Hematopoietic multipotent progenitor cell treated with erythropoietin and hydrocortisone succinate and interleukin-3 and kit ligand, for 6 days (in vitro differentiated cells): Measurements from ENCODE around the gene MOCS2.
A peak's percentile ranks its signal among the peaks of the same experiment; 100 is the strongest.

Experiments used
- DNase-seq: peaks from one replicate; pipeline ENCODE4 v3.0.0-alpha.2; 2015

Gene MOCS2

GRCh38 chr5:53092242-53092641, 17.3 kb downstream of the MOCS2 start:
- DNase-seq = no peak

DNA sequence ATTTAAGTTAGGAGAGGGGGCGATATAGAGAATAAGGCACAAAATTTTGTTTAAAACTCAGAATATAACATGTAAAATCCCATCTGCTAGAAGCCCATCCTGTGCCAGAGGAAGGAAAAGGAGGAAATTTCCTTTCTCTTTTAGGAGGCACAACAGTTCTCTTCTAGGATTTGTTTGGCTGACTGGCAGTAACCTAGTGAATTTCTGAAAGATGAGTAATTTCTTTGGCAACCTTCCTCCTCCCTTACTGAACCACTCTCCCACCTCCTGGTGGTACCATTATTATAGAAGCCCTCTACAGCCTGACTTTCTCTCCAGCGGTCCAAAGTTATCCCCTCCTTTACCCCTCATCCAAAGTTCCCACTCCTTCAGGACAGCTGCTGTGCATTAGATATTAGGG, 18.3 kb downstream of the MOCS2 start:
- no peak for DNase-seq

DNA sequence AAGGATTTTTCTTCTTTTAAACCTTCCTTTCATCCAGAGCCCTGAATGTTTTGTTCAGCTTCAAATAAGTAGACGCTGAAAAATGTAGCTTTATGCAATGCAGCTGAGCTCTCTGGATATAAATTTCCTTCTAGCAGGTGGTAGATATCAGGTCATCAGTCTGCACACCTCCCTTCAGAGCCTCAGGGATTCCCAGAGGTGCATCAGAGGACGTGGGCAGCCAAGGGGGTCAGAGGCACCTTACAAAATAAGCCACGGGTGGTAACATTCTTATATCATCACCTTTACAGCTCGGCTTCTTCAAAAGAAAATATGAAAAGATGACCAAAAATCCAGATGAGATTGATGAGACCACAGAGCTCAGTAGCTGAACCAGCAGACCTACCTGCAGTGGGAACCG, 19.3 kb downstream of the MOCS2 start:
- no peak for DNase-seq

- peak; percentile 64 for DNase-seq
Observed at GRCh38 chr5:53089481-53089991, 20.0 kb downstream of the MOCS2 start.

GRCh38 chr5:53087621-53088121, 21.9 kb downstream of the MOCS2 start:
- no peak for DNase-seq

DNA sequence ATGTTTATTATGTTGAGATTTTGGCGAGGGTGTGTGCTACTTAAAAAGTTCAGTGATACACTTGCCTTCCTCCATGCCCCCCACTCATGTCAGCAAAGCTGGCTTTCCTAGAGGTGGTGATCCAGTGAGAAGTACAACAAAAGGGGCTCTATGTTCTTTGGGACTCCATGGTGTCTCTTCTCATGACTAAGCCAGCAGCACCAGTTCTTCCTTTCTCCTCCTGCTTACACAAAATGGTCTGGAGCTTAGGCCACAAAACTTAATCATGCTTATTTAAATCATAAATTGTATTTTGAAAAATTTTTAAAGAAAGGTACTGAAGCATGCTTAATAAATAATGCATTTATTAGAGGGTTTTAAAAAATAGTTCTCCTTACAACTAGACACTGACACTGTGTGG, 22.4 kb downstream of the MOCS2 start:
- DNase-seq = no peak

GRCh38 chr5:53084546-53085255, 24.9 kb downstream of the MOCS2 start:
- DNase-seq = no peak

DNA sequence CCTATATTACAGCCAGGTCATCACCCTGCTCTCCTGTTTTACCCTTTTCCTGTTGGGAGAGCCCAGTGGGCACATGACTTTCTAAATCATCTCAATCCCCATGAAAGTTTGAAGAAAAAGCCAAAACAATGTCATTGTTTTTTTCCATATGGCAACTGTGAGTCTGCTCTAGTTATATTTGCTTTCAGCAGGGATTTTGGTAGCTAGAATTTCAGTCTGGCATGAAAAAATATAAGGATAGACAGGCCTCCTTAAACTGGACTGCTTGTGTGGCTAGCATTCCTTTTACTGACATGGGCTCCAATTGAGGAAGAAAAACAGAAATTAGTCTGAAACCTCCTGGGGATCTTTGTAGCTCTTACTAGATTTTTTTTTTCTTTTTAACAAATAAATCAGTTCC, 25.6 kb downstream of the MOCS2 start:
- DNase-seq = no peak

- no peak for DNase-seq
Observed at GRCh38 chr5:53080271-53080670, 29.3 kb downstream of the MOCS2 start.

GRCh38 chr5:53076014-53076583, 33.5 kb downstream of the MOCS2 start:
- no peak for DNase-seq

DNA sequence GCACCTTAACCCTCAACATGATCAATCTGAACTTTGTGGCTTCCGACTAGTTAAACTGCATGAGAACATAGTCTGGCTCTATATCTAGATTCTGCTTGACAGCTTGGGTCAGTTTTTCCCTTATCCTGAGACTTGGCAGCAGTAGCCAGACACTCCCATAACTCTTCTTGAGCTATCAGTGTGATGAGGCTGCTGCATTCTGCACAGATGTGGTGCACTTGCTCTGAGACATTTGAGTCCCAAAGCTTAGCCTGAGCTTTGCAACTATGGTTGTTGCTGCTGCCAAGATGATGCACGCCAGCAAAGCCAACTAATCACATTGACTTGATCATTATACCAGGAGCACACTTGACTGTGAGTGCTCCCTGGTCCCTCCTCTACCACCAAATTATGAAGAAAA, 36.2 kb downstream of the MOCS2 start:
- peak; percentile 10 for DNase-seq

DNA sequence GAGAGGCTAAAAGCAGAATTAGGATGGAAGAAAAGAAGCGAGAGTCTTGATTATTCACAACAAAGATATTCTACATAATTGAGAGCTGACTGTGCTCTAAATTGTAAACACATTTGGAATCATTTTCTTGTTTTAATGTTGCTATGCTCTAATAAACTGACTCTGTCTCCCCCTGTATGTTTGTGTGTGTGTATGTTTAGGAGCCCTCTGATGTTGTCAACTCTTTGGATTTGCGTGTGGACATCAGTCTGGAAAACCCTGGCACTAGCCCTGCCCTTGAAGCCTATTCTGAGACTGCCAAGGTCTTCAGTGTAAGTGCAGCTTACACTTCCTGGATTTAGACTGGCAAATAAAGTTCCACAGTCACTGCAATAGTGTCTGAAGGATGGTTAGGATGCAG, 37.8 kb downstream of the MOCS2 start:
- DNase-seq = no peak

GRCh38 chr5:53071298-53071697, 38.3 kb downstream of the MOCS2 start:
- no peak for DNase-seq

- DNase-seq = no peak
Observed at GRCh38 chr5:53069626-53070025, 39.9 kb downstream of the MOCS2 start.

DNA sequence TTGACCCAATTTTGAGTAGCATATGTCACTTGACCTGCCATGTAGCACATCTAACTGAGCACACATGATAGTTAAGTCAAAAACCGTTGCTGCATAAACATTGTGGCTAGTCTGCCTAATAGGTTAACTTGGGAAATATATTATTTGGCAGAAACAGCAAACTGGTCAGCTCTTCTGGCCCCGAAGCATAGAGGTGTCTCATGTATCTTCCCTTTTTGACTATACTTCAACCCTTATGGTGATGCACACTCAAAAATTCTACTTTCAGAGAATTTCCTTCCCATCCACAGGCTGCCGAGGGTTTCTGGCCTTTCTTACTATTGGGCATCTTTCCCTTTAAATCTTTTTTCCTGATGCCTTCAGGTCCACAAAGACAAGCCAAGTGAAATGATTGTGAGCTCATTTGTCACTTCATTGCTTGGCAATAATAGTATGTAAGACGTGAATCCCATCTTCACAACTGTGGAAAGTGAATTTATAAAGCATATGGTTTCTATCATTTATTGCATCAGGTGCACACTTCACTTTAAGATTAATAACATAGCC, 41.2 kb downstream of the MOCS2 start:
- DNase-seq = no peak

GRCh38 chr5:53067641-53068040, 41.9 kb downstream of the MOCS2 start:
- no peak for DNase-seq

- no peak for DNase-seq
Observed at GRCh38 chr5:53066088-53066487, 43.5 kb downstream of the MOCS2 start.

- no peak for DNase-seq
Observed at GRCh38 chr5:53063791-53064190, 45.8 kb downstream of the MOCS2 start.

DNA sequence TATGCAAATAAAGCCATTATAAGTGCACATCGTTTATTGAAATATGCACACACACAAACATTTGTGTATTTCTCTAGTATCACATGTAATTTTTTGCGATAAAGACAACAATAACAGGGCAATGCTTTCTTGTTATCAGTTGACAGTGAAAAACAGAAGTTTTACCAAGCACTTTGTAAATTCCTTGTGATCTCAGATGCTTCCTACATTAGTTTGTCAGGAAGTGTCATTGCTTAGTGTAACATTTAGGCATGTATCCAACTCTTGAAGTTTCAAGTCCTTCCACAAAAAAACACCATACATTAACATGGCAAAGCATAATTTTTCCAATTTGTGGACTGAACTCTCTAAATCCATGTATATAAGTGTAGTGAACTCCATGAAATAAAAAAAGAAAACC, 46.4 kb downstream of the MOCS2 start:
- no peak for DNase-seq

GRCh38 chr5:53059281-53059680, 50.3 kb downstream of the MOCS2 start:
- no peak for DNase-seq

DNA sequence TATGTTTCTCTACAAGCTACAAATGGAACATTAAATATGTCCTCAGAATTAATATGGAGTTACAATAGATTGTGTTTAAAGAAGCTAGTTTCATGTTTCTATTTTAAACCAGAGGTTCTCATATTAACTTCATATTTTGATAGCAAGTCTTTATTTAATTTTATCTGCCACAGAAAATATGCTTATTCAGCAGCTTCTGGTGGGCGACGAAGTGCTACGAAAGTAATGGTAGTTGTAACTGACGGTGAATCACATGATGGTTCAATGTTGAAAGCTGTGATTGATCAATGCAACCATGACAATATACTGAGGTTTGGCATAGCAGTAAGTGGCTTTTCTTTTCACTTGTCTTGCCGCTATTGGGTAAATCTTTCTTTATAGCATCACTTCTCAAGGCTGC, 54.2 kb downstream of the MOCS2 start:
- no peak for DNase-seq

DNA sequence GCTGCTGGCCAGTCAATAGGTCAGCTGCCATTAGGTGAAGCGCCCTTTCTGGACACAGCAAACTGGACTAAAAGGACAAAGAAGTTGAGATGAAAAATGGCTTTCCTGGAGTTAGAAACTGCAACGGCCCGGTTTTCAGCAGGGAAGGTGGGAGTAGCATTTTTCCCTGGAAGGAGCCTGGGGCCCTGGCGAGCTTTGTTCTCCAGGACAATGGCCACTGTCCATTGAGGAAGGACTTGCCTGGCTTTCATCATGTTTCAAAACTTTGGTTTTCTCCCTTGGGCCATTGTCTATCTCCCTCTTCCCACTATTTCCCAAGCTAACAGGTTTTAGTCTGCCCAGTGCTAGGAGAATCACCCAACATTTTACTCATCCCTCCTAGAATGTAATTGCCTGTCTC, 56.2 kb downstream of the MOCS2 start:
- DNase-seq = no peak

- DNase-seq = no peak
Observed at GRCh38 chr5:53052499-53052898, 57.1 kb downstream of the MOCS2 start.

GRCh38 chr5:53048248-53048647, 61.3 kb downstream of the MOCS2 start:
- no peak for DNase-seq
